Fibroblast of the conjunctiva (primary cell): ENCODE data around the gene KANK2.
"Not testable (repeated sequence)": the region's sequence is repeated elsewhere in the genome, so short reads cannot be mapped to it uniquely, and the experiment has no call there.

Experiments used
- DNase-seq: peaks from one replicate; pipeline ENCODE4 v3.0.0-alpha.2; 2010; ENCODE audit warnings: low read depth

The KANK2 gene

GRCh38 chr19:11172576-11172975, 24.8 kb downstream of the KANK2 start:
- no peak for DNase-seq

GRCh38 chr19:11171144-11171543, 26.2 kb downstream of the KANK2 start:
- no peak for DNase-seq

- DNase-seq = no peak
These were observed 27.3 kb downstream of the KANK2 start for GRCh38 chr19:11169896-11170678.

- peak; percentile 77 for DNase-seq
These were observed 28.8 kb downstream of the KANK2 start for GRCh38 chr19:11168568-11168967.

GRCh38 chr19:11166281-11167142, 30.8 kb downstream of the KANK2 start:
- peak; percentile 61 for DNase-seq

GRCh38 chr19:11165486-11166030, 31.8 kb downstream of the KANK2 start:
- DNase-seq = no peak

GRCh38 chr19:11164879-11165406, 32.4 kb downstream of the KANK2 start:
- peak; percentile 92 for DNase-seq

GRCh38 chr19:11164296-11164695, 33.0 kb downstream of the KANK2 start:
- no peak for DNase-seq

- not testable (repeated sequence) for DNase-seq
These were observed 36.9 kb downstream of the KANK2 start for GRCh38 chr19:11160440-11160768.

GRCh38 chr19:11159598-11160439, 37.5 kb downstream of the KANK2 start:
- no peak for DNase-seq

GRCh38 chr19:11155373-11156120, 41.8 kb downstream of the KANK2 start, which contains the start of gene SPC24:
Gene SPC24 (minus strand): TSS chr19:11155782. CDS start chr19:11155776, 6 bp downstream.
- peak; percentile 99 for DNase-seq

GRCh38 chr19:11154683-11155047, 42.7 kb downstream of the KANK2 start:
- DNase-seq = no peak

- peak; percentile 85 for DNase-seq
These were observed 44.9 kb downstream of the KANK2 start for GRCh38 chr19:11152318-11153062.

- DNase-seq = no peak
These were observed 46.2 kb downstream of the KANK2 start for GRCh38 chr19:11151181-11151580.

- no peak for DNase-seq
These were observed 49.3 kb downstream of the KANK2 start for GRCh38 chr19:11148001-11148400.

GRCh38 chr19:11145536-11145924, 51.8 kb downstream of the KANK2 start:
- DNase-seq = no peak

GRCh38 chr19:11142528-11143171, 54.7 kb downstream of the KANK2 start:
- DNase-seq = peak; percentile 91

- DNase-seq = no peak
These were observed 55.3 kb downstream of the KANK2 start for GRCh38 chr19:11141937-11142527.

GRCh38 chr19:11140896-11141295, 56.4 kb downstream of the KANK2 start:
- no peak for DNase-seq
